D721Med (cell line): ENCODE data around the gene PADI3.

ENCODE experiments used
- DNase-seq: peaks from one replicate; pipeline ENCODE4 v3.0.0; 2011; ENCODE audit warnings: low spot score; ENCODE audit not compliant: insufficient read length
- FAIRE-seq: peaks from 2 replicates; lab custom pipeline; 2011; peaks lifted over from hg19 to GRCh38; lab: Jason Lieb, UNC
- CTCF ChIP-seq: IDR thresholded peaks from 2 replicates; pipeline ENCODE4 v1.5.1; 2012; ENCODE audit warnings: mild to moderate bottlenecking, control low read depth; ENCODE audit not compliant: insufficient read depth; ENCODE audit errors: missing control alignments

The PADI3 gene

GRCh38 chr1:17215545-17215890 is 33.4 kb upstream of the PADI3 start:
- DNase-seq: no peak
- TF ChIP-seq CTCF: no peak
- no peak for FAIRE-seq

GRCh38 chr1:17216078-17216477 is 32.8 kb upstream of the PADI3 start:
- no peak for TF ChIP-seq CTCF
- FAIRE-seq (no peak), DNase-seq (no peak)

GRCh38 chr1:17217607-17218006 is 31.3 kb upstream of the PADI3 start:
- FAIRE-seq (no peak), DNase-seq (no peak)
- no peak for TF ChIP-seq CTCF

- FAIRE-seq (no peak), DNase-seq (no peak)
- no peak for TF ChIP-seq CTCF
Observed at GRCh38 chr1:17218939-17219338, 30.0 kb upstream of the PADI3 start.

- FAIRE-seq: no peak
- no peak for TF ChIP-seq CTCF
- DNase-seq: no peak
Observed at GRCh38 chr1:17220287-17220686, 28.6 kb upstream of the PADI3 start.

GRCh38 chr1:17222557-17222956 is 26.3 kb upstream of the PADI3 start:
- DNase-seq: no peak
- no peak for FAIRE-seq
- TF ChIP-seq CTCF: no peak

GRCh38 chr1:17224434-17224833 is 24.5 kb upstream of the PADI3 start:
- FAIRE-seq (no peak), DNase-seq (no peak)
- no peak for TF ChIP-seq CTCF
